CD4-positive, alpha-beta T cell treated with Interferon gamma for 1 hour (primary cell): ENCODE data around the gene ZHX3.

ENCODE experiments used
- DNase-seq: peaks from one replicate; pipeline ENCODE4 v3.0.0-alpha.2; 2020

Gene ZHX3

GRCh38 chr20:41217422-41217821 lies 100.1 kb downstream of the ZHX3 start:
- DNase-seq, result no peak

GRCh38 chr20:41214666-41215065 lies 102.9 kb downstream of the ZHX3 start:
- no peak for DNase-seq

- no peak for DNase-seq
Observed at GRCh38 chr20:41214202-41214601, 103.3 kb downstream of the ZHX3 start.

GRCh38 chr20:41213150-41213820 lies 104.2 kb downstream of the ZHX3 start:
- no peak for DNase-seq

- DNase-seq, result no peak
Observed at GRCh38 chr20:41205313-41205712, 112.2 kb downstream of the ZHX3 start.

GRCh38 chr20:41204304-41205265 lies 112.9 kb downstream of the ZHX3 start:
- no peak for DNase-seq

GRCh38 chr20:41203660-41204059 lies 113.9 kb downstream of the ZHX3 start:
- DNase-seq, result no peak

GRCh38 chr20:41202426-41202825 lies 115.1 kb downstream of the ZHX3 start:
- DNase-seq, result no peak

- DNase-seq, result no peak
Observed at GRCh38 chr20:41201760-41202159, 115.8 kb downstream of the ZHX3 start.

GRCh38 chr20:41200446-41201202 lies 116.9 kb downstream of the ZHX3 start:
- no peak for DNase-seq

- no peak for DNase-seq
Observed at GRCh38 chr20:41198443-41198842, 119.1 kb downstream of the ZHX3 start.

GRCh38 chr20:41196653-41197225 lies 120.8 kb downstream of the ZHX3 start:
- no peak for DNase-seq

- DNase-seq, result no peak
Observed at GRCh38 chr20:41192575-41192974, 125.0 kb downstream of the ZHX3 start.

GRCh38 chr20:41191562-41192500 lies 125.7 kb downstream of the ZHX3 start:
- no peak for DNase-seq

GRCh38 chr20:41187668-41188067 lies 129.9 kb downstream of the ZHX3 start:
- DNase-seq, result no peak

GRCh38 chr20:41185013-41185757 lies 132.3 kb downstream of the ZHX3 start:
- DNase-seq, result no peak

GRCh38 chr20:41183831-41184230 lies 133.7 kb downstream of the ZHX3 start:
- DNase-seq, result no peak

GRCh38 chr20:41183391-41183790 lies 134.1 kb downstream of the ZHX3 start:
- DNase-seq, result no peak

- no peak for DNase-seq
Observed at GRCh38 chr20:41182296-41183212, 135.0 kb downstream of the ZHX3 start.

- DNase-seq, result no peak
Observed at GRCh38 chr20:41181567-41181966, 136.0 kb downstream of the ZHX3 start.
